ENCODE data around the gene RAB43. TPM values are rescaled to one million over a fixed set of nuclear protein-coding genes. Genes with fewer than 3 reads are reported as not detected.
"Not testable (repeated sequence)": the region's sequence is repeated elsewhere in the genome, so short reads cannot be mapped to it uniquely, and the experiment has no call there.

The RAB43 gene
- total RNA-seq, 1 donor from 2014 or later, result 58.0 TPM

GRCh38 chr3:129160891-129161859 lies 39.6 kb upstream of the RAB43 start, which contains the start of gene ISY1:
TSS of gene ISY1 (minus strand) at chr3:129161063. CDS start at chr3:129160975, 88 bp downstream.
- peak; percentile 73 for DNase-seq (ENCODE audit: low read depth)
- Histone ChIP-seq H3K36me3 (ENCODE audit: control insufficient read depth, insufficient read depth, low read length) (no peaks in the 10 kb centered on the region), H3K27me3 (ENCODE audit: control insufficient read depth, insufficient read depth, low read length) (no peaks in the 10 kb centered on the region), H3K4me3 (ENCODE audit: low read depth, low read length) (peak within 1 kb of the TSS; percentile 57)
- TF ChIP-seq, protein P1, sequence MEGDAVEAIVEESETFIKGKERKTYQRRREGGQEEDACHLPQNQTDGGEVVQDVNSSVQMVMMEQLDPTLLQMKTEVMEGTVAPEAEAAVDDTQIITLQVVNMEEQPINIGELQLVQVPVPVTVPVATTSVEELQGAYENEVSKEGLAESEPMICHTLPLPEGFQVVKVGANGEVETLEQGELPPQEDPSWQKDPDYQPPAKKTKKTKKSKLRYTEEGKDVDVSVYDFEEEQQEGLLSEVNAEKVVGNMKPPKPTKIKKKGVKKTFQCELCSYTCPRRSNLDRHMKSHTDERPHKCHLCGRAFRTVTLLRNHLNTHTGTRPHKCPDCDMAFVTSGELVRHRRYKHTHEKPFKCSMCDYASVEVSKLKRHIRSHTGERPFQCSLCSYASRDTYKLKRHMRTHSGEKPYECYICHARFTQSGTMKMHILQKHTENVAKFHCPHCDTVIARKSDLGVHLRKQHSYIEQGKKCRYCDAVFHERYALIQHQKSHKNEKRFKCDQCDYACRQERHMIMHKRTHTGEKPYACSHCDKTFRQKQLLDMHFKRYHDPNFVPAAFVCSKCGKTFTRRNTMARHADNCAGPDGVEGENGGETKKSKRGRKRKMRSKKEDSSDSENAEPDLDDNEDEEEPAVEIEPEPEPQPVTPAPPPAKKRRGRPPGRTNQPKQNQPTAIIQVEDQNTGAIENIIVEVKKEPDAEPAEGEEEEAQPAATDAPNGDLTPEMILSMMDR (IDR thresholded peaks at IDR 0.05; ENCODE audit: insufficient read depth, low read length, poor library complexity, severe bottlenecking), result peak; percentile 95

- DNase-seq (ENCODE audit: low read depth), result no peak
- H3K4me3 ChIP-seq (ENCODE audit: low read depth, low read length), result no peak overlapping the region
- no peaks in the 10 kb centered on the region for H3K36me3 ChIP-seq (ENCODE audit: control insufficient read depth, insufficient read depth, low read length)
- H3K27me3 ChIP-seq (ENCODE audit: control insufficient read depth, insufficient read depth, low read length), result no peaks in the 10 kb centered on the region
- TF ChIP-seq, protein P1 (IDR thresholded peaks at IDR 0.05; ENCODE audit: insufficient read depth, low read length, poor library complexity, severe bottlenecking), result no peak
Observed at GRCh38 chr3:129144786-129145185, 23.2 kb upstream of the RAB43 start.

DNA sequence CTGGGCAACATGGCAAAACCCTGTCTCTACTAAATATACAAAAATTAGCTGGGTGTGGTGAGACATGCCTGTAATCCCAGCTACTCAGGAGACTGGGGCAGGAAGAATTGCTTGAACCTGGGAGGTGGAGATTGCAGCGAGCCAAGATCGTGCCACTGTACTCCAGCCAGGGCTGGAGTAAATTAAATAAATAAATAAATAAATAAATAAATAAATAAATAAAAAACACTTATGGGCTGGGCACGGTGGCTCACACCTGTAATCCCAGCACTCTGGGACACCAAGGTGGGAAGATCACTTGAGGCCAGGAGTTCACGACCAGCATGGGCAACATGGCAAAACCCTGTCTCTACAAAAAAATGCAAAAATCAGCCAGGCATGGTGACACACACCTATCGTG lies 19.4 kb upstream of the RAB43 start:
- not testable (repeated sequence) for H3K4me3 ChIP-seq (ENCODE audit: low read depth, low read length); DNase-seq (ENCODE audit: low read depth); H3K36me3 ChIP-seq (ENCODE audit: control insufficient read depth, insufficient read depth, low read length); H3K27me3 ChIP-seq (ENCODE audit: control insufficient read depth, insufficient read depth, low read length)

DNA sequence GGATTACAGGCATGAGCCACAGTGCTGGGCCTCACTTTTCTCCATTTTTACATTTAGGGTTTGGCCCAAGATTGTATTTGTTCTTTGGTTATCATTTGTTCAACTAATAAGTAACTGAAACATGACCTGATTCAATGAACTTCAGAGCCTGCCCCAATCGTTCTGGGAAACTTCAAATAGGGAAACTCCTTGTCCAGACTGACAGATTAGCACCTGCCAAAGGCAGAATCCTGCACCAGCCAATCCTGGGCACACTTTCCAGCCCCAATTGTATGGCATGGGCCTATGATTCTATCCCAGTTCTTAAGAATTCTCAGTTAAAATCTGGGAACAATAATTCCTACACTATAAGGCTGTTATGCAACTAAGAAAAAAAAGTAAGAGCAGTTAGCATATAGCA lies 18.3 kb upstream of the RAB43 start:
- Histone ChIP-seq H3K4me3 (ENCODE audit: low read depth, low read length) (no peak overlapping the region), H3K36me3 (ENCODE audit: control insufficient read depth, insufficient read depth, low read length) (no peaks in the 10 kb centered on the region), H3K27me3 (ENCODE audit: control insufficient read depth, insufficient read depth, low read length) (no peaks in the 10 kb centered on the region)
- DNase-seq (ENCODE audit: low read depth), result no peak
- TF ChIP-seq, protein P1 (IDR thresholded peaks at IDR 0.05; ENCODE audit: insufficient read depth, low read length, poor library complexity, severe bottlenecking), result no peak

DNA sequence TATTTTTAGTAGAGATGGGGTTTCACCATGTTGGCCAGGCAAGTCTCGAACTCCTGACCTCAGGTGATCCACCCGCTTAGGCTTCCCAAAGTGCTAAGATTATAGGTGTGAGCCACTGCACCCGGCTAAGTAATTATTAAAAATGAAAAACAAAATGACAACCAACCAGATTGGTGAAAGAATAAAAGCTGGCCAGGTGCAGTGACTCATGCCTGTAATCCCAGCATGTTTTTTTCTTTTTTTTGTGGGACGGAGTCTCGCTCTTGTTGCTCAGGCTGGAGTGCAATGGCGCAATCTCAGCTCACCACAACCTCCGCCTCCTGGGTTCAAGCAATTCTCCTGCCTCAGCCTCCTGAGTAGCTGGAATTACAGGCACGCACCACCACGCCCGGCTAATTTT lies 14.7 kb upstream of the RAB43 start:
- H3K27me3 ChIP-seq (ENCODE audit: control insufficient read depth, insufficient read depth, low read length); H3K36me3 ChIP-seq (ENCODE audit: control insufficient read depth, insufficient read depth, low read length); DNase-seq (ENCODE audit: low read depth); H3K4me3 ChIP-seq (ENCODE audit: low read depth, low read length): not testable (repeated sequence)

GRCh38 chr3:129132097-129132866 lies 10.7 kb upstream of the RAB43 start:
- TF ChIP-seq, protein P1 (IDR thresholded peaks at IDR 0.05; ENCODE audit: insufficient read depth, low read length, poor library complexity, severe bottlenecking), result no peak
- no peak overlapping the region for H3K4me3 ChIP-seq (ENCODE audit: low read depth, low read length)
- DNase-seq (ENCODE audit: low read depth), result no peak
- H3K36me3 ChIP-seq (ENCODE audit: control insufficient read depth, insufficient read depth, low read length), result no peaks in the 10 kb centered on the region
- no peaks in the 10 kb centered on the region for H3K27me3 ChIP-seq (ENCODE audit: control insufficient read depth, insufficient read depth, low read length)

Data from kidney epithelial cell (primary cell).